Aorta (tissue), 5 donors: ENCODE results near the gene AGFG1. TPM values are rescaled to one million over a fixed set of nuclear protein-coding genes. Genes with fewer than 3 reads are reported as not detected.

ENCODE experiments used
- ATAC-seq: fragments of 200-7000 bp; cut with Tn5 transposase; one replicate; pipeline ENCODE4 v1.9.1; 2022; ENCODE audit warnings: moderate library complexity; ENCODE audit not compliant: low FRiP score
- DNase-seq, 2 donors: peaks; one replicate each; pipeline ENCODE4 v3.0.0-alpha.2; 2020
- H3K27ac ChIP-seq, 2 donors: one replicate each; pipeline ENCODE4 v1.5.1; 2013; ENCODE audit warnings: low read length in 2 of 2, mild to moderate bottlenecking in 2 of 2, moderate library complexity in 2 of 2, control low read depth in 1 of 2, inconsistent platforms in 1 of 2, low read depth in 1 of 2
- H3K27me3 ChIP-seq, 2 donors: one replicate each; pipeline ENCODE4 v1.6.1; 2013; ENCODE audit warnings: control low read depth in 1 of 2, low read length in 1 of 2, mild to moderate bottlenecking in 1 of 2, moderate library complexity in 1 of 2; ENCODE audit not compliant: insufficient read depth in 2 of 2, control insufficient read depth in 1 of 2
- H3K36me3 ChIP-seq, 2 donors: one replicate each; pipeline ENCODE4 v1.6.1; 2013; ENCODE audit warnings: control low read depth in 1 of 2, low read length in 1 of 2, mild to moderate bottlenecking in 1 of 2; ENCODE audit not compliant: insufficient read depth in 2 of 2, control insufficient read depth in 1 of 2
- H3K4me1 ChIP-seq, 2 donors: one replicate each; pipeline ENCODE4 v1.6.1; 2013; ENCODE audit warnings: low read length in 2 of 2, control low read depth in 1 of 2, mild to moderate bottlenecking in 1 of 2, moderate library complexity in 1 of 2; ENCODE audit not compliant: insufficient read depth in 2 of 2, control insufficient read depth in 1 of 2
- H3K4me3 ChIP-seq, 2 donors: one replicate each; pipeline ENCODE4 v1.5.1; 2013; ENCODE audit warnings: low read length in 2 of 2, control low read depth in 1 of 2, mild to moderate bottlenecking in 1 of 2
- H3K9me3 ChIP-seq: one replicate; pipeline ENCODE4 v1.6.1; 2013; ENCODE audit warnings: mild to moderate bottlenecking, low read length; ENCODE audit not compliant: control insufficient read depth
- WGBS, 2 donors: extraction: QIAGEN DNeasy Blood & Tissue Kit; methylation state at CpG; one replicate each; pipeline ENCODE4 v1.1.7; 2013; 5-methylcytosine and 5-hydroxymethylcytosine counted together
- intact Hi-C, 2 donors: fragments of 100-400 bp; cut with DNase I; formaldehyde crosslinking; loops; one replicate each; pipeline versions ENCODE4 v1.14.2 to v1.15.0; 2022
- polyA plus RNA-seq, 2 donors: library from polyadenylated mRNA; stranded (reverse); fragments of 200-250 nt; gene quantifications; one replicate each; pipeline ENCODE4 v1.2.3, GENCODE V29; 2013
- total RNA-seq, 2 donors: library from RNA; stranded (reverse); fragmentation: NEBNext Ultra II Directional; extraction: Animal tissue kit (Norgen Biotek cat#: 25700); gene quantifications; one replicate each; pipeline ENCODE4 v1.2.1, GENCODE V29; 2021
- donor health status: healthy with polysubstance abuse.
- donor health status: Bipolar disorder and iron deficiency.
- donor health status: DM: no; HTN: no; CAD: no.
- donor health status: DM: no; HTN: no; CAD: no.
- donor health status: DM: yes; HTN: yes; CAD: no.

The AGFG1 gene
- total and polyA plus RNA-seq, 4 donors: 27.0 to 82.9 (median 56.0) TPM

GRCh38 chr2:227500301-227500630 is 28.3 kb downstream of the AGFG1 start:
- ATAC-seq (no peak), DNase-seq (no peak)
- peaks cover 0 to 4% of the 10 kb centered on the region in 2 donors for H3K4me1 ChIP-seq
- H3K4me3 ChIP-seq: no peak overlapping the region
- intact Hi-C loops: no loop called here
- no peaks in the 10 kb centered on the region for H3K27me3 ChIP-seq
- 96 to 100% methylated on average over 1 of the region's 1 CpG for WGBS, 2 donors
- no peaks in the 10 kb centered on the region for H3K36me3 ChIP-seq
- no peaks in the 10 kb centered on the region for H3K9me3 ChIP-seq
- no peak overlapping the region for H3K27ac ChIP-seq

DNA sequence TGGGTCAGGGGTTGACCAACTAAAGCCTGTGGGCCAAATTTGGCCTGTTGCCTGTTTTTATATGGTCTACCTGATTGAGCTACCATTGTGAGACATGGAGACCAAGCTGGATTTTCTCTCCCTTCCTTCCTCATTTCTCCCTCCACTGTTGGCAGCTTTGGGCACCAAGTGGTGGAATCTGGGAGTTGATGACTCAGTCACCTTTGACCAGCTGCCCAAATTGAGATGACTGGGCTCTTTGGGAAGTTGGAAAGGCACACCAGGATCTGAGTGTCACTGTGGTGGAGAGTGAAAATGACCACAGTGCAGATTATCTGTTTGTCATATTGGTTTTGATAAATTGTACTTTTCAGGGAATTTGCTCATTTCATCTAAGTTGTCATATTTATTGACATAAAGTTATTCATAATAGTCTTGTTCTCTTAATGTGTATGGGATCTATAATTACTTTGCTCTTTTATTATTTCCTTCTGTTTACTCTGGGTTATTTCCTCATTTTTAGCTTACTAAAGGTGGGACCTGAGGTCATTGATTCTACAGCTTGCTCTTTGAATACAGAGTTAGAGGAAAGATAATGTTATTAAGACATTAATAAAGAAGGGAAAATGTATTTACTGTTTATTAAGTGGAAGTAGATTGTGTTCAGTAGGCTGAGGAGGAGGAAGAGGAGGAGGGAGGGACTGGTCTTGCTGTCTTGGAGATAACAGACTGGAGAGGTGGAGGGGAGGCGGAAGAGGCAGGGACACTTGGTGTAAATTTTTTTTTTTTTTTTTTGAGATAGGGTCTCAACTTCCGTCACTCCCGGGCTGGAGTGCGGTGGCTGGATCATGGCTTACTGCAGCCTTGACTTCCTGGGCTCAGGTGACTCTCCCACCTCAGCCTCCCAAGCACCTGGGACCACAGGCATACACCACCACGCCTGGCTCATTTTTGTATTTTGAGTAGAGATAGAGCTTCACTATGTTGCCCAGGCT is 31.8 kb downstream of the AGFG1 start:
- Histone ChIP-seq H3K27me3 (no peaks in the 10 kb centered on the region), H3K27ac (no peak overlapping the region), H3K4me3 (no peak overlapping the region), H3K9me3 (no peaks in the 10 kb centered on the region), H3K4me1 (peaks cover 3 to 4% of the 10 kb centered on the region in 2 donors), H3K36me3 (no peaks in the 10 kb centered on the region)
- intact Hi-C loops: no loop called here
- WGBS, 2 donors: 94% methylated on average over 5 of the region's 5 CpGs
- ATAC-seq (peak; percentile 74), DNase-seq (peak in 1 of 2 donors; percentile 72)

DNA sequence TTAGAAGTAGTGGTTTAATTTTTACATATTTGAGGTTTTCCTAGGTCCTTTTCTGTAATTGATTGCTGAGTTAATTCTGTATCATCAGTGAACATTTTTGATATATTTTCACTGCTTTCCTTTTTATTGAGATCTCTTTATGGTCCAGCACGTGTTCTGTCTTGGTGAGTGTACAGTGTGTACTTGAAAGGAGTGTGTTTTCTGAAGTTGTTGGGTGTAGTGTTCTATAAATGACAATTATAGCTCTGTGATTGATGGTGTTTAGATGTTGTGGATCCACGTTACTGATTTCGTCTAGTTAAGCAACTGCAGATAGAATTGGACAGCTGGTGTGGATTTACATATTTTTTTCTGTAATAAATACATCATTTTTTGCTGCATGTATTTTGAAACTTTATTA is 32.7 kb downstream of the AGFG1 start:
- WGBS, 2 donors: 67 to 82% methylated on average over 3 of the region's 3 CpGs
- H3K4me1 ChIP-seq: peaks cover 3 to 4% of the 10 kb centered on the region in 2 donors
- no peaks in the 10 kb centered on the region for H3K36me3 ChIP-seq
- H3K4me3 ChIP-seq: no peak overlapping the region
- no peaks in the 10 kb centered on the region for H3K9me3 ChIP-seq
- DNase-seq (no peak), ATAC-seq (no peak)
- no peak overlapping the region for H3K27ac ChIP-seq
- H3K27me3 ChIP-seq: no peaks in the 10 kb centered on the region
- intact Hi-C loops: no loop called here

GRCh38 chr2:227506456-227506855 is 34.5 kb downstream of the AGFG1 start:
- Histone ChIP-seq H3K27ac (no peak overlapping the region), H3K27me3 (no peaks in the 10 kb centered on the region), H3K9me3 (no peaks in the 10 kb centered on the region), H3K4me3 (no peak overlapping the region), H3K4me1 (peaks cover 0 to 8% of the 10 kb centered on the region in 2 donors), H3K36me3 (no peaks in the 10 kb centered on the region)
- no peak for ATAC-seq
- no peak for DNase-seq
- 55 to 70% methylated on average over 1 of the region's 1 CpG for WGBS, 2 donors
- intact Hi-C loops: no loop called here

GRCh38 chr2:227507963-227508362 is 36.0 kb downstream of the AGFG1 start:
- no peak for DNase-seq

GRCh38 chr2:227509076-227509475 is 37.1 kb downstream of the AGFG1 start:
- H3K36me3 ChIP-seq: no peaks in the 10 kb centered on the region
- WGBS, 2 donors: 93 to 94% methylated on average over 2 of the region's 2 CpGs
- intact Hi-C loops: no loop called here
- H3K27ac ChIP-seq: no peak overlapping the region
- H3K27me3 ChIP-seq: no peaks in the 10 kb centered on the region
- H3K9me3 ChIP-seq: no peaks in the 10 kb centered on the region
- DNase-seq: no peak
- ATAC-seq: no peak
- no peak overlapping the region for H3K4me3 ChIP-seq
- peaks cover 0 to 12% of the 10 kb centered on the region in 2 donors for H3K4me1 ChIP-seq

More at GRCh38 chr2:227507963-227508362, 36.0 kb downstream of the AGFG1 start:
- H3K4me1 ChIP-seq: peaks cover 0 to 8% of the 10 kb centered on the region in 2 donors
- 12 to 14% methylated on average over 2 of the region's 2 CpGs for WGBS, 2 donors
- no peak overlapping the region for H3K4me3 ChIP-seq
- no peak for ATAC-seq
- H3K27ac ChIP-seq: no peak overlapping the region
- intact Hi-C loops: no loop called here
- H3K9me3 ChIP-seq: no peaks in the 10 kb centered on the region
- H3K36me3 ChIP-seq: no peaks in the 10 kb centered on the region
- H3K27me3 ChIP-seq: no peaks in the 10 kb centered on the region

DNA sequence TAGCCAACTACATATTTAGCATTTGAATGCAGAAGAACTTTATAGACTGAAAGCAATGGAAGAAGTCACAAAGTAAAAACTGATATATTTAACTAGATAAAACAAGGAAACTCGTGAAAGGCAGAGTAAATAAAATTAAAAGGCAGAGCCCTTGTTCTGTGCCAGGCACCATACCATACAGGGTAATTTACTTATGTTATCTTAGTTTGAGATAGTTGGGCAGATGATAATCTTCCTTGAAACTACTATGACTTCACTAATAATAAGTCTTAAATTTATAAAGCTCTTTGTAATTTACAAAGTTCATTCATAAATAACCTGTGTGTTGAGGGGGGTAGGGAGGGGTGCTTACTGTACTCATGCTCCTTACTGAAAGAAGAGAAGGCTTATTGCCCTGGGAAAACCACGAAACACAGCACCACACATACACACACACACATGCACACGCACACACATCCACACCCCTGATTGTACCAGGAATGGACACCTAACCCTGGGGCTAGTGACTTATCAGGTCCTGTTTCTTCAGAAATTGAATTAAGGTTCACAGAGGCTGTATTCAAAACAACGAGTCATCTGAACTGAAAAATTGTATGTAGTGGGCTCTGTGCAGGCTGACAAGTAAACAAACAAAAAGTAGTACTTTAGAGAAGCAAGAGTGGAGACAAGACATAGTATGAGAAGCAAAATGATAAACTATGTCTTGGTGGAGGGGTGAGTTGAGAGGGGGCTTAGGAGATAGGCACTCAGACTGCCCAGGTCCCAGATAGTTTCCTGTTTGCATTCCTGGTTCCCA is 38.1 kb downstream of the AGFG1 start:
- H3K4me3 ChIP-seq: no peak overlapping the region
- H3K36me3 ChIP-seq: no peaks in the 10 kb centered on the region
- ATAC-seq (no peak), DNase-seq (no peak)
- H3K27ac ChIP-seq: no peak overlapping the region
- no peaks in the 10 kb centered on the region for H3K9me3 ChIP-seq
- intact Hi-C loops: no loop called here
- H3K4me1 ChIP-seq: peaks cover 0 to 12% of the 10 kb centered on the region in 2 donors
- H3K27me3 ChIP-seq: no peaks in the 10 kb centered on the region
- WGBS, 2 donors: 52 to 53% methylated on average over 4 of the region's 4 CpGs

DNA sequence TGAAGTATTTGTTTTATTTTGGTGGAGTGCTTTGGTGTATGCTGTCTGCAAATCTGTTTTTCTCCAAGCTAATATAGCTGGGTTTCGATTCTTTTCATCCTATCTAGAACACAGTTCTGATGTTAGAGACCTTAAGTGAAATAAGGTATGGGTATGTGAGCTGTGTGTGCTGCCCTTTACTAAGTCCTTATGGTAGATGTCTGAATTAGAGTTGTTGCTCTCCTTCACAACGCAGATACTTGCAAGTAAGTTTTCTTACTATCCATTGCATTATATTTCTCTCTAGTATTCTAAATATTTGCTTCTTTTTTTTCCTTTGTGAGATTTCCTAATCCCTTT is 38.6 kb downstream of the AGFG1 start:
- ATAC-seq (no peak), DNase-seq (no peak)
- Histone ChIP-seq H3K9me3 (no peaks in the 10 kb centered on the region), H3K36me3 (no peaks in the 10 kb centered on the region), H3K27ac (no peak overlapping the region), H3K4me1 (peaks cover 0 to 13% of the 10 kb centered on the region in 2 donors), H3K4me3 (no peak overlapping the region), H3K27me3 (no peaks in the 10 kb centered on the region)
- intact Hi-C loops: no loop called here
- 57 to 63% methylated on average over 2 of the region's 2 CpGs for WGBS, 2 donors
